Activated T-helper 9 cell treated with anti-CD3 and anti-CD28 coated beads, Interleukin-2, amount 50 U/mL, for 16 hours (primary cell): ENCODE results near the gene FXR2.
"Not testable (repeated sequence)": the region's sequence is repeated elsewhere in the genome, so short reads cannot be mapped to it uniquely, and the experiment has no call there.

Experiments
- DNase-seq: peaks from one replicate; pipeline ENCODE4 v3.0.0-alpha.2; 2020; ENCODE audit warnings: low read depth

Gene FXR2

GRCh38 chr17:7614425-7615264, at the start of gene FXR2:
TSS of gene FXR2 (minus strand) at chr17:7614897. CDS start at chr17:7614532, 365 bp downstream.
- peak; percentile 98 for DNase-seq

GRCh38 chr17:7656958-7657609, 42.4 kb upstream of the FXR2 start:
- DNase-seq: no peak

- DNase-seq: no peak
These were observed 40.8 kb upstream of the FXR2 start for GRCh38 chr17:7655541-7655840.

GRCh38 chr17:7654832-7655540, 40.3 kb upstream of the FXR2 start:
- DNase-seq: no peak

GRCh38 chr17:7652388-7653356, 38.0 kb upstream of the FXR2 start:
- no peak for DNase-seq

- no peak for DNase-seq
These were observed 37.1 kb upstream of the FXR2 start for GRCh38 chr17:7651665-7652387.

- DNase-seq: no peak
These were observed 36.5 kb upstream of the FXR2 start for GRCh38 chr17:7651097-7651664.

- DNase-seq: peak; percentile 62
These were observed 35.9 kb upstream of the FXR2 start, which contains the start of gene ATP1B2 for GRCh38 chr17:7650509-7651096. TSS of gene ATP1B2 (plus strand) at chr17:7650926. CDS start at chr17:7651519, 593 bp downstream.

GRCh38 chr17:7647018-7647417, 32.3 kb upstream of the FXR2 start:
- no peak for DNase-seq

- no peak for DNase-seq
These were observed 31.8 kb upstream of the FXR2 start for GRCh38 chr17:7646457-7646856.

GRCh38 chr17:7644775-7645174, 30.1 kb upstream of the FXR2 start:
- no peak for DNase-seq

- not testable (repeated sequence) for DNase-seq
These were observed 26.9 kb upstream of the FXR2 start for GRCh38 chr17:7641635-7642034.

- no peak for DNase-seq
These were observed 26.1 kb upstream of the FXR2 start for GRCh38 chr17:7640783-7641182.

- no peak for DNase-seq
These were observed 21.5 kb upstream of the FXR2 start for GRCh38 chr17:7636163-7636562.

GRCh38 chr17:7634384-7634783, 19.7 kb upstream of the FXR2 start:
- no peak for DNase-seq

- no peak for DNase-seq
These were observed 18.4 kb upstream of the FXR2 start for GRCh38 chr17:7633093-7633492.

GRCh38 chr17:7632492-7632894, 17.8 kb upstream of the FXR2 start:
- DNase-seq: no peak

GRCh38 chr17:7631398-7632380, 17.0 kb upstream of the FXR2 start:
- no peak for DNase-seq

- no peak for DNase-seq
These were observed 15.4 kb upstream of the FXR2 start, which contains the start of gene SHBG for GRCh38 chr17:7629939-7630571. TSS of gene SHBG (plus strand) at chr17:7630135. CDS start at chr17:7630173, 38 bp downstream.
